Trophoblast cell (in vitro differentiated cells and primary cell): ENCODE results near the gene GIT1. TPM values are rescaled to one million over a fixed set of nuclear protein-coding genes. Genes with fewer than 3 reads are reported as not detected.

Experiments
- DNase-seq, 2 donors: peaks; one replicate each; pipeline ENCODE4 v3.0.0-alpha.2; 2016
- H2AFZ ChIP-seq: 2 replicates; pipeline ENCODE4 v1.6.1; 2013; ENCODE audit warnings: low read length, moderate library complexity, mild to moderate bottlenecking; ENCODE audit not compliant: insufficient read depth, poor library complexity
- H2AK5ac ChIP-seq: 2 replicates; pipeline ENCODE4 v1.6.1; 2013; ENCODE audit warnings: mild to moderate bottlenecking, low read length
- H2BK120ac ChIP-seq: 2 replicates; pipeline ENCODE4 v1.6.1; 2013; ENCODE audit warnings: low read length, mild to moderate bottlenecking, moderate library complexity; ENCODE audit not compliant: insufficient read depth, poor library complexity
- H2BK12ac ChIP-seq: 2 replicates; pipeline ENCODE4 v1.6.1; 2013; ENCODE audit warnings: mild to moderate bottlenecking, low read length, moderate library complexity
- H2BK5ac ChIP-seq: 2 replicates; pipeline ENCODE4 v1.6.1; 2013; ENCODE audit warnings: low read length, low read depth, moderate library complexity, mild to moderate bottlenecking; ENCODE audit not compliant: poor library complexity
- H3K14ac ChIP-seq: 2 replicates; pipeline ENCODE4 v1.6.1; 2013; ENCODE audit warnings: mild to moderate bottlenecking, low read length
- H3K18ac ChIP-seq: 2 replicates; pipeline ENCODE4 v1.6.1; 2013; ENCODE audit warnings: mild to moderate bottlenecking, low read length
- H3K23ac ChIP-seq: 2 replicates; pipeline ENCODE4 v1.6.1; 2013; ENCODE audit warnings: low read length
- H3K27ac ChIP-seq: 2 replicates; pipeline ENCODE4 v1.5.1; 2013; ENCODE audit warnings: low read depth, mild to moderate bottlenecking, inconsistent platforms, low read length, moderate library complexity
- H3K27me3 ChIP-seq: 2 replicates; pipeline ENCODE4 v1.6.1; 2013; ENCODE audit warnings: inconsistent platforms, mild to moderate bottlenecking, low read length, moderate library complexity; ENCODE audit not compliant: insufficient read depth
- H3K36me3 ChIP-seq, 2 experiments: 1 replicate in 1 of 2; 2 replicates in 1 of 2; pipeline ENCODE4 v1.6.1; 2013; ENCODE audit warnings: low read length in 2 of 2, mild to moderate bottlenecking in 2 of 2, moderate library complexity in 1 of 2; ENCODE audit not compliant: insufficient read depth in 2 of 2, control insufficient read depth in 1 of 2
- H3K4ac ChIP-seq: 2 replicates; pipeline ENCODE4 v1.6.1; 2013; ENCODE audit warnings: low read depth, mild to moderate bottlenecking, low read length, moderate library complexity
- H3K4me1 ChIP-seq, 2 experiments: 1 replicate in 1 of 2; 2 replicates in 1 of 2; pipeline ENCODE4 v1.6.1; 2013; ENCODE audit warnings: low read length in 2 of 2, mild to moderate bottlenecking in 2 of 2, moderate library complexity in 1 of 2; ENCODE audit not compliant: insufficient read depth in 2 of 2, control insufficient read depth in 1 of 2
- H3K4me2 ChIP-seq: 2 replicates; pipeline ENCODE4 v1.6.1; 2013; ENCODE audit warnings: inconsistent platforms, mild to moderate bottlenecking, low read length, moderate library complexity
- H3K4me3 ChIP-seq: 2 replicates; pipeline ENCODE4 v1.5.1; 2013; ENCODE audit warnings: mild to moderate bottlenecking, low read depth, low read length, inconsistent platforms
- H3K79me1 ChIP-seq: one replicate; pipeline ENCODE4 v1.6.1; 2013; ENCODE audit warnings: low read length
- H3K79me2 ChIP-seq: 2 replicates; pipeline ENCODE4 v1.6.1; 2013; ENCODE audit warnings: low read length, mild to moderate bottlenecking; ENCODE audit not compliant: control insufficient read depth, insufficient read depth, poor library complexity
- H3K9ac ChIP-seq: 2 replicates; pipeline ENCODE4 v1.6.1; 2013; ENCODE audit warnings: mild to moderate bottlenecking, low read length
- H3K9me3 ChIP-seq: 2 replicates; pipeline ENCODE4 v1.6.1; 2013; ENCODE audit warnings: low read depth, mild to moderate bottlenecking, control low read depth, inconsistent platforms, low read length; ENCODE audit not compliant: insufficient read depth
- H4K12ac ChIP-seq: 2 replicates; pipeline ENCODE4 v1.6.1; 2013; ENCODE audit warnings: low read depth, mild to moderate bottlenecking, low read length, moderate library complexity
- H4K8ac ChIP-seq: 2 replicates; pipeline ENCODE4 v1.6.1; 2013; ENCODE audit warnings: low read depth, mild to moderate bottlenecking, low read length, moderate library complexity
- H4K91ac ChIP-seq: one replicate; pipeline ENCODE4 v1.6.1; 2013; ENCODE audit warnings: low read depth, mild to moderate bottlenecking, low read length, moderate library complexity
- WGBS: extraction: QIAGEN DNeasy Blood & Tissue Kit; methylation state at CpG from one replicate; pipeline ENCODE4 v1.1.7; 2013; ENCODE audit warnings: missing lambda C conversion rate; ENCODE audit not compliant: insufficient read length, insufficient coverage; ENCODE audit errors: extremely low coverage; 5-methylcytosine and 5-hydroxymethylcytosine counted together
- polyA plus RNA-seq: library from polyadenylated mRNA; stranded (reverse); fragments of 200-250 nt; gene quantifications from 2 replicates; pipeline ENCODE4 v1.2.3, GENCODE V29; 2013

Gene GIT1, protein sequence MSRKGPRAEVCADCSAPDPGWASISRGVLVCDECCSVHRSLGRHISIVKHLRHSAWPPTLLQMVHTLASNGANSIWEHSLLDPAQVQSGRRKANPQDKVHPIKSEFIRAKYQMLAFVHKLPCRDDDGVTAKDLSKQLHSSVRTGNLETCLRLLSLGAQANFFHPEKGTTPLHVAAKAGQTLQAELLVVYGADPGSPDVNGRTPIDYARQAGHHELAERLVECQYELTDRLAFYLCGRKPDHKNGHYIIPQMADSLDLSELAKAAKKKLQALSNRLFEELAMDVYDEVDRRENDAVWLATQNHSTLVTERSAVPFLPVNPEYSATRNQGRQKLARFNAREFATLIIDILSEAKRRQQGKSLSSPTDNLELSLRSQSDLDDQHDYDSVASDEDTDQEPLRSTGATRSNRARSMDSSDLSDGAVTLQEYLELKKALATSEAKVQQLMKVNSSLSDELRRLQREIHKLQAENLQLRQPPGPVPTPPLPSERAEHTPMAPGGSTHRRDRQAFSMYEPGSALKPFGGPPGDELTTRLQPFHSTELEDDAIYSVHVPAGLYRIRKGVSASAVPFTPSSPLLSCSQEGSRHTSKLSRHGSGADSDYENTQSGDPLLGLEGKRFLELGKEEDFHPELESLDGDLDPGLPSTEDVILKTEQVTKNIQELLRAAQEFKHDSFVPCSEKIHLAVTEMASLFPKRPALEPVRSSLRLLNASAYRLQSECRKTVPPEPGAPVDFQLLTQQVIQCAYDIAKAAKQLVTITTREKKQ
- 33.6 and 35.0 TPM in 2 replicates for polyA plus RNA-seq

- no peak within 1 kb of the TSS for H3K23ac ChIP-seq
- peak within 1 kb of the TSS; percentile 86 for H2AFZ ChIP-seq
- peak within 1 kb of the TSS; percentile 92 for H4K12ac ChIP-seq
- peak within 1 kb of the TSS; percentile 69 for H3K14ac ChIP-seq
- no peaks in the 10 kb centered on the region for H3K9me3 ChIP-seq
- H3K4me1 ChIP-seq, result peaks cover 35 to 44% of the 10 kb centered on the region in 2 experiments
- H3K4me3 ChIP-seq, result peak within 1 kb of the TSS; percentile 76
- peak; percentile 71 to 89 for DNase-seq
- no peaks in the 10 kb centered on the region for H3K36me3 ChIP-seq
- peak within 1 kb of the TSS; percentile 63 for H2AK5ac ChIP-seq
- WGBS, result no CpG with 5 or more reads among the region's 70 CpGs
- H2BK120ac ChIP-seq, result peak within 1 kb of the TSS; percentile 52
- peak within 1 kb of the TSS; percentile 43 for H3K4ac ChIP-seq
- peak within 1 kb of the TSS; percentile 89 for H4K8ac ChIP-seq
- H3K79me2 ChIP-seq, result peaks cover 9% of the 10 kb centered on the region
- H3K27ac ChIP-seq, result no peak within 1 kb of the TSS
- H3K27me3 ChIP-seq, result peaks cover 9% of the 10 kb centered on the region
- H3K9ac ChIP-seq, result peak within 1 kb of the TSS; percentile 50
- peak within 1 kb of the TSS; percentile 87 for H3K18ac ChIP-seq
- H3K4me2 ChIP-seq, result peak within 1 kb of the TSS; percentile 93
- peak within 1 kb of the TSS; percentile 88 for H4K91ac ChIP-seq
- H2BK12ac ChIP-seq, result peak within 1 kb of the TSS; percentile 52
- H2BK5ac ChIP-seq, result no peak within 1 kb of the TSS
- H3K79me1 ChIP-seq, result peaks cover 7% of the 10 kb centered on the region
Observed at GRCh38 chr17:29589524-29590410, at the start of gene GIT1. GIT1 (minus strand) TSS chr17:29589648; CDS start chr17:29589378, 270 bp downstream.

DNA sequence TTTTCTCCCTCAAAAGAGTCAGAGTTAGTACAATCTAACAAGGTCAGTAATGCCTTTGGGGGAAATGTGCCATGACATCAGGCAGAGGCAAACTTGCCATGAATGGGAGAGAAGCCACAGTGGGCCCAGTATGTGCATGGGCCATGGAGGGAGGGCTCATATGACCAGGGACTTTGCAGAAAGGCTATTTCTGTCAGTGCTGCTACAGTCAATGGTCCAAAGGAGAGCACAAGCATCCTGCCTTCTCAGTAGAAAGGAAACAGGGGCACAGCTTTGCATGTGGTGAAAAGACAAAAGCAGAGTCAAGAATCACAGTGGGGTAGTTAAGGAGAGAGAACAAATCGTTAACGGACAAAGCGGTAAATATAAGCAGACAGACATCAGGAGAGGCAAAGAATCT is 44.4 kb upstream of the GIT1 start:
- DNase-seq, result no peak
- Histone ChIP-seq H2BK120ac (no peak overlapping the region), H2AK5ac (no peak overlapping the region), H3K4me1 (no peaks in the 10 kb centered on the region), H4K8ac (no peak overlapping the region), H3K9ac (no peak overlapping the region), H3K4ac (no peak overlapping the region), H3K79me2 (no peaks in the 10 kb centered on the region), H2BK12ac (no peak overlapping the region), H3K79me1 (no peaks in the 10 kb centered on the region), H4K91ac (no peak overlapping the region), H3K18ac (no peak overlapping the region), H4K12ac (no peak overlapping the region), H3K27me3 (no peaks in the 10 kb centered on the region), H3K27ac (no peak overlapping the region), H3K4me3 (no peak overlapping the region), H2AFZ (no peak overlapping the region), H3K4me2 (no peak overlapping the region), H2BK5ac (no peak overlapping the region), H3K36me3 (peaks cover 31 to 34% of the 10 kb centered on the region in 2 experiments), H3K9me3 (no peaks in the 10 kb centered on the region), H3K14ac (no peak overlapping the region), H3K23ac (no peak overlapping the region)
- WGBS, result no CpG with 5 or more reads among the region's 3 CpGs

- H3K27me3 ChIP-seq, result no peaks in the 10 kb centered on the region
- H3K4me3 ChIP-seq, result no peak overlapping the region
- H3K18ac ChIP-seq, result peak overlapping the region; percentile 17
- no peak overlapping the region for H3K4me2 ChIP-seq
- no peak overlapping the region for H3K14ac ChIP-seq
- H4K8ac ChIP-seq, result no peak overlapping the region
- no CpG with 5 or more reads among the region's 6 CpGs for WGBS
- no peak overlapping the region for H2BK5ac ChIP-seq
- no peaks in the 10 kb centered on the region for H3K4me1 ChIP-seq
- H2AFZ ChIP-seq, result no peak overlapping the region
- H4K12ac ChIP-seq, result no peak overlapping the region
- H3K27ac ChIP-seq, result no peak overlapping the region
- H3K79me2 ChIP-seq, result no peaks in the 10 kb centered on the region
- peaks cover 25 to 29% of the 10 kb centered on the region in 2 experiments for H3K36me3 ChIP-seq
- no peak overlapping the region for H4K91ac ChIP-seq
- no peak overlapping the region for H2BK12ac ChIP-seq
- H3K4ac ChIP-seq, result no peak overlapping the region
- H2BK120ac ChIP-seq, result no peak overlapping the region
- H3K79me1 ChIP-seq, result no peaks in the 10 kb centered on the region
- H3K9ac ChIP-seq, result no peak overlapping the region
- H3K23ac ChIP-seq, result no peak overlapping the region
- no peaks in the 10 kb centered on the region for H3K9me3 ChIP-seq
- no peak overlapping the region for H2AK5ac ChIP-seq
- no peak for DNase-seq
Observed at GRCh38 chr17:29630630-29631193, 41.3 kb upstream of the GIT1 start.

DNA sequence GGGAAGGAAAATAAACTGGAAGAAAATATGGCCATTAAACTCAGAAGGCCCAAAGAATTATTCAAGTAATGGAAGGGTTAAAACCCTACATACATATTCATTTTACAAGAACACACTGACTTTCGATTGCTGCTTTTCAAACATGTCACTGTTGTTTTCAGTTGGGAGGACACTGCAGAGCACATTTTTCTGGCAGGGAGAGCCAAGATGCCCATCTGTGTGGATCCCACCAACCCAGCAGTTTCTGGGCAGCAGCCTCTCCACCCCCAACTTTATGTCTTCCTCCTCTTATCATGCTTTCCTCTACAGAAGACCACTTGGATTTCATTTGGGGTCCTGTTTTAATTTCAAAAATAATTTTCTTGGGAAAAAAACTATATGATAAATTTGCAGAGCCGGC is 40.4 kb upstream of the GIT1 start:
- DNase-seq, result no peak
- H3K9me3 ChIP-seq, result no peaks in the 10 kb centered on the region
- H3K9ac ChIP-seq, result no peak overlapping the region
- no peak overlapping the region for H2BK5ac ChIP-seq
- H3K4me2 ChIP-seq, result no peak overlapping the region
- peaks cover 23 to 29% of the 10 kb centered on the region in 2 experiments for H3K36me3 ChIP-seq
- H2AK5ac ChIP-seq, result no peak overlapping the region
- no peak overlapping the region for H4K12ac ChIP-seq
- H2BK120ac ChIP-seq, result no peak overlapping the region
- no peak overlapping the region for H3K23ac ChIP-seq
- H3K79me2 ChIP-seq, result no peaks in the 10 kb centered on the region
- no peak overlapping the region for H2AFZ ChIP-seq
- no peak overlapping the region for H2BK12ac ChIP-seq
- H3K27ac ChIP-seq, result no peak overlapping the region
- H3K79me1 ChIP-seq, result no peaks in the 10 kb centered on the region
- WGBS, result no CpG with 5 or more reads among the region's 2 CpGs
- H3K27me3 ChIP-seq, result no peaks in the 10 kb centered on the region
- H3K18ac ChIP-seq, result no peak overlapping the region
- H3K4me1 ChIP-seq, result no peaks in the 10 kb centered on the region
- H3K4ac ChIP-seq, result no peak overlapping the region
- no peak overlapping the region for H3K4me3 ChIP-seq
- no peak overlapping the region for H4K8ac ChIP-seq
- no peak overlapping the region for H4K91ac ChIP-seq
- H3K14ac ChIP-seq, result no peak overlapping the region
